DND-41 (cell line): ENCODE data around the gene LIPG.
A peak's percentile ranks its signal among the peaks of the same experiment; 100 is the strongest.
"Not testable (repeated sequence)": the region's sequence is repeated elsewhere in the genome, so short reads cannot be mapped to it uniquely, and the experiment has no call there.

Experiments
- ATAC-seq: fragments of 200-7000 bp; cut with Tn5 transposase; 3 replicates; pipeline ENCODE4 v1.9.1; 2021; ENCODE audit warnings: low read depth; ENCODE audit not compliant: insufficient read depth
- DNase-seq: peaks from one replicate; pipeline ENCODE4 v3.0.0-alpha.2; 2020
- H2AFZ ChIP-seq: 2 replicates; pipeline ENCODE4 v1.6.0; 2012; ENCODE audit warnings: low read depth, low read length
- H3K27ac ChIP-seq: 2 replicates; pipeline ENCODE4 v1.5.1; 2012; ENCODE audit warnings: low read length, inconsistent platforms
- H3K27me3 ChIP-seq: fragments of 200-600 bp; sonication (generic); 2 replicates; pipeline ENCODE4 v1.6.0; 2012; ENCODE audit warnings: low read length, mild to moderate bottlenecking, inconsistent platforms; ENCODE audit not compliant: insufficient read depth, poor library complexity
- H3K36me3 ChIP-seq: 2 replicates; pipeline ENCODE4 v1.5.1; 2012; ENCODE audit warnings: low read length, inconsistent platforms; ENCODE audit not compliant: insufficient read depth
- H3K4me1 ChIP-seq: 2 replicates; pipeline ENCODE4 v1.5.1; 2012; ENCODE audit warnings: mild to moderate bottlenecking, low read length; ENCODE audit not compliant: insufficient read depth
- H3K4me2 ChIP-seq: 2 replicates; pipeline ENCODE4 v1.6.0; 2012; ENCODE audit warnings: mild to moderate bottlenecking, moderate library complexity, low read length, inconsistent platforms; ENCODE audit not compliant: insufficient read depth
- H3K4me3 ChIP-seq, 2 experiments: fragments of 200-600 bp in 1 of 2; shearing (Covaris generic) in 1 of 2; 2 replicates each; pipeline ENCODE4 v1.5.1; 2012 to 2016; ENCODE audit warnings: inconsistent platforms in 2 of 2, low read length in 2 of 2, mild to moderate bottlenecking in 2 of 2, low read depth in 1 of 2, moderate library complexity in 1 of 2
- H3K79me2 ChIP-seq: 2 replicates; pipeline ENCODE4 v1.6.0; 2012; ENCODE audit warnings: low read length, inconsistent platforms; ENCODE audit not compliant: insufficient read depth
- H3K9ac ChIP-seq: 2 replicates; pipeline ENCODE4 v1.6.0; 2012; ENCODE audit warnings: low read depth, mild to moderate bottlenecking, inconsistent platforms, low read length, moderate library complexity
- H3K9me3 ChIP-seq: 2 replicates; pipeline ENCODE4 v1.5.1; 2012; ENCODE audit warnings: low read length, moderate library complexity, mild to moderate bottlenecking, inconsistent platforms; ENCODE audit not compliant: insufficient read depth, severe bottlenecking
- H4K20me1 ChIP-seq: 2 replicates; pipeline ENCODE4 v1.6.0; 2012; ENCODE audit warnings: low read length; ENCODE audit not compliant: insufficient read depth
- EZH2 ChIP-seq: IDR thresholded peaks from 3 replicates; pipeline ENCODE4 v1.6.1; 2012; ENCODE audit warnings: borderline replicate concordance, low read depth, mild to moderate bottlenecking, moderate library complexity, low read length, inconsistent platforms; ENCODE audit not compliant: severe bottlenecking
- TF ChIP-seq, protein P1 (sequence below): IDR thresholded peaks from 2 replicates; pipeline ENCODE4 v1.5.1; 2012; ENCODE audit warnings: borderline replicate concordance, low read length, moderate library complexity, mild to moderate bottlenecking; ENCODE audit not compliant: poor library complexity, severe bottlenecking; ENCODE audit errors: extremely low read depth

LIPG gene

DNA sequence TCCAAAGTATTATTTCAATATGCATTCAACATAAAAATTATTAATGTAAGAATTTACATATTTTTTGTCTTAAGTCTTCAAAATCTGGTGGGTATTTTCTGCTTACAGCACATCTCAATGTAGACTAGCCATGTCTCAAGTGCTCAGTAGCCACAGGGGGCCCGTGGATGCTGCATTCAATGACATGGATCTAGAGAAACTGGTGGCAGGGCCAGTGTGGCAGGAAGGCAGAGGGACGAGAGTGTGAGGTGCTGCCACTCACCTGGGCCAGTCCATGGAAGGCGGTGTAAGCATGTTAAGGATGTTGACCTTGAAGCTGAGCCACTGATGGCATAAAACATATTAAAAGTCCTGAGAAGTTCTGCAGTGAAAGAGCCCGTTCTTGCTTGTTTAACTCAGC is 6.2 kb upstream of the LIPG start:
- H3K79me2 ChIP-seq = no peaks in the 10 kb centered on the region
- H3K9me3 ChIP-seq = no peaks in the 10 kb centered on the region
- H4K20me1 ChIP-seq = no peaks in the 10 kb centered on the region
- no peak overlapping the region for H3K27ac ChIP-seq
- no peak overlapping the region for H3K4me2 ChIP-seq
- H3K4me1 ChIP-seq = no peaks in the 10 kb centered on the region
- ATAC-seq = no peak
- peaks cover 7% of the 10 kb centered on the region for H3K27me3 ChIP-seq
- no peaks in the 10 kb centered on the region for H3K36me3 ChIP-seq
- no peak overlapping the region for H3K9ac ChIP-seq
- DNase-seq = no peak
- no peak overlapping the region for H3K4me3 ChIP-seq
- TF ChIP-seq, protein P1, sequence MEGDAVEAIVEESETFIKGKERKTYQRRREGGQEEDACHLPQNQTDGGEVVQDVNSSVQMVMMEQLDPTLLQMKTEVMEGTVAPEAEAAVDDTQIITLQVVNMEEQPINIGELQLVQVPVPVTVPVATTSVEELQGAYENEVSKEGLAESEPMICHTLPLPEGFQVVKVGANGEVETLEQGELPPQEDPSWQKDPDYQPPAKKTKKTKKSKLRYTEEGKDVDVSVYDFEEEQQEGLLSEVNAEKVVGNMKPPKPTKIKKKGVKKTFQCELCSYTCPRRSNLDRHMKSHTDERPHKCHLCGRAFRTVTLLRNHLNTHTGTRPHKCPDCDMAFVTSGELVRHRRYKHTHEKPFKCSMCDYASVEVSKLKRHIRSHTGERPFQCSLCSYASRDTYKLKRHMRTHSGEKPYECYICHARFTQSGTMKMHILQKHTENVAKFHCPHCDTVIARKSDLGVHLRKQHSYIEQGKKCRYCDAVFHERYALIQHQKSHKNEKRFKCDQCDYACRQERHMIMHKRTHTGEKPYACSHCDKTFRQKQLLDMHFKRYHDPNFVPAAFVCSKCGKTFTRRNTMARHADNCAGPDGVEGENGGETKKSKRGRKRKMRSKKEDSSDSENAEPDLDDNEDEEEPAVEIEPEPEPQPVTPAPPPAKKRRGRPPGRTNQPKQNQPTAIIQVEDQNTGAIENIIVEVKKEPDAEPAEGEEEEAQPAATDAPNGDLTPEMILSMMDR = no peak
- no peak for TF ChIP-seq EZH2
- H2AFZ ChIP-seq = no peak overlapping the region

GRCh38 chr18:49558356-49558755 is 3.5 kb upstream of the LIPG start:
- no peak for TF ChIP-seq EZH2
- TF ChIP-seq, protein P1 = no peak
- Histone ChIP-seq H3K79me2 (no peaks in the 10 kb centered on the region), H2AFZ (no peak overlapping the region), H3K27ac (no peak overlapping the region), H3K4me3 (no peak overlapping the region), H3K27me3 (peaks cover 14% of the 10 kb centered on the region), H3K4me1 (no peaks in the 10 kb centered on the region), H3K36me3 (no peaks in the 10 kb centered on the region), H3K9me3 (no peaks in the 10 kb centered on the region), H3K4me2 (no peak overlapping the region), H4K20me1 (no peaks in the 10 kb centered on the region), H3K9ac (no peak overlapping the region)
- ATAC-seq (peak; percentile 48; the same call in 2 of the 3 replicates), DNase-seq (no peak)

DNA sequence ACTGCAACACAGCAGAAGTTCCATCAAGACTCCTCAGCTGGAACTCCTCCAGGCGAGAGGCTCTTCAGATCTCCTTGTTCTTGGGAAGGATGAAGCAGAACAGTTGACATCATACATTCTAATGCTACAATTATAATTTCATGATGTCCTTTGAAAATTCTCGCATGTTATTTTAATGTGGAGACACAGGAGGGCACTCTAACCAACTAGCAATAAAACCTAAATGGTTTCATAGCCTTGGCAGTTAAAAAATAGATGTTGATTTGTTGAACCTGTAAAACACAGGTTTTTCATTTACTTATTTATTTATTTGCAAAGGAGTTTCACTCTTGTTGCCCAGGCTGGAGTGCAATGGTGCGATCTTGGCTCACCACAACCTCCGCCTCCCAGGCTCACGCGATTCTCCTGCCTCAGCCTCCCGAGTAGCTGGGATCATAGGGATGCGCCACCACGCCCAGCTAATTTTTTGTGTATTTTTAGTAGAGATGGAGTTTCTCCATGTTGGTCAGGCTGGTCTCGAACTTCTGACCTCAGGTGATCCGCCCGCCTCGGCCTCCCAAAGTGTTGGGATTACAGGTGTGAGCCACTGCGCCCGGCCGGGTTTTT is 2.4 kb upstream of the LIPG start:
- not testable (repeated sequence) for DNase-seq, H3K9ac ChIP-seq, H4K20me1 ChIP-seq, H3K27ac ChIP-seq, H3K36me3 ChIP-seq, H3K79me2 ChIP-seq, H3K9me3 ChIP-seq, ATAC-seq, H2AFZ ChIP-seq, H3K4me2 ChIP-seq, H3K4me3 ChIP-seq, H3K4me1 ChIP-seq
- peaks cover 19% of the 10 kb centered on the region for H3K27me3 ChIP-seq
- TF ChIP-seq, protein P1 = peak; percentile 48

DNA sequence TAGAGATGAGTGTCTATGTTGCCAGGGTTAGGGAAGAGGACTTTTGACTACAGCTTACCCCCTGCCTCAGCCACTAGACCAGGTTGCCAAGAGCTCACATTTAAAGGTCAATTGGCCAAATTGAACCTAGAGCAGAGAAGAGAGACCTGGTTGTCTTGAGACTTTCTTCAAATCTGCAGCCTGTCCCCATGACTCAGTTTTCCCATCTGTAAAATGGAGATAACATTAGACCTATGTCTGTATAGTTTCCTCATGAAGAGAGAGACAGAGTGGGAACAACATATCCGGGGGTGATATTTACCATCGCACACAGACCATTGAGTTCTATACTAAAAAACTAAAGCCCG is 1.6 kb upstream of the LIPG start:
- Histone ChIP-seq H3K27ac (no peak overlapping the region), H3K4me3 (no peak overlapping the region), H2AFZ (no peak overlapping the region), H3K27me3 (peaks cover 24% of the 10 kb centered on the region), H3K79me2 (no peaks in the 10 kb centered on the region), H4K20me1 (no peaks in the 10 kb centered on the region), H3K36me3 (no peaks in the 10 kb centered on the region), H3K9ac (no peak overlapping the region), H3K4me2 (no peak overlapping the region), H3K9me3 (no peaks in the 10 kb centered on the region), H3K4me1 (no peaks in the 10 kb centered on the region)
- no peak for TF ChIP-seq EZH2
- ATAC-seq (no peak), DNase-seq (no peak)
